Ishikawa (cell line): Measurements from ENCODE around the gene NRL.

Experiments
- CEBPB ChIP-seq: IDR thresholded peaks from 2 replicates; pipeline ENCODE4 v1.6.1; 2012
- CREB1 ChIP-seq: IDR thresholded peaks from 2 replicates; pipeline ENCODE4 v1.6.1; 2012; ENCODE audit warnings: low read depth
- EGR1 ChIP-seq: IDR thresholded peaks from 2 replicates; pipeline ENCODE4 v1.6.1; 2012
- EP300 ChIP-seq: IDR thresholded peaks from 2 replicates; pipeline ENCODE4 v1.6.1; 2012; ENCODE audit warnings: borderline replicate concordance
- FOXM1 ChIP-seq: IDR thresholded peaks from 2 replicates; pipeline ENCODE4 v1.6.1; 2012; ENCODE audit warnings: low read depth, borderline replicate concordance
- NFIC ChIP-seq: IDR thresholded peaks from 2 replicates; pipeline ENCODE4 v1.6.1; 2012
- RAD21 ChIP-seq: IDR thresholded peaks from 2 replicates; pipeline ENCODE4 v1.6.1; 2012; ENCODE audit warnings: low read depth
- REST ChIP-seq: IDR thresholded peaks from 2 replicates; pipeline ENCODE4 v1.6.1; 2012; ENCODE audit warnings: low read depth, mild to moderate bottlenecking
- TAF1 ChIP-seq: IDR thresholded peaks from 2 replicates; pipeline ENCODE4 v1.6.1; 2012; ENCODE audit warnings: low read depth, mild to moderate bottlenecking
- TCF12 ChIP-seq: IDR thresholded peaks from 2 replicates; pipeline ENCODE4 v1.6.1; 2012; ENCODE audit warnings: low read depth
- TEAD4 ChIP-seq: IDR thresholded peaks from 2 replicates; pipeline ENCODE4 v1.6.1; 2012
- YY1 ChIP-seq: IDR thresholded peaks from 2 replicates; pipeline ENCODE4 v1.6.1; 2012; ENCODE audit warnings: low read depth
- ZBTB7A ChIP-seq: IDR thresholded peaks from 2 replicates; pipeline ENCODE4 v1.6.1; 2012; ENCODE audit warnings: low read depth
- TF ChIP-seq, protein P1 (sequence below): IDR thresholded peaks from 2 replicates; pipeline ENCODE4 v1.6.1; 2012
- TF ChIP-seq, protein P2 (sequence below): IDR thresholded peaks from 2 replicates; pipeline ENCODE4 v1.6.1; 2012

Gene NRL

GRCh38 chr14:24127673-24128072 is 12.9 kb upstream of the NRL start:
- TF ChIP-seq TEAD4 = no peak
- TF ChIP-seq RAD21 = no peak
- TF ChIP-seq, protein P1, sequence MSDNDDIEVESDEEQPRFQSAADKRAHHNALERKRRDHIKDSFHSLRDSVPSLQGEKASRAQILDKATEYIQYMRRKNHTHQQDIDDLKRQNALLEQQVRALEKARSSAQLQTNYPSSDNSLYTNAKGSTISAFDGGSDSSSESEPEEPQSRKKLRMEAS = no peak
- TF ChIP-seq, protein P2, sequence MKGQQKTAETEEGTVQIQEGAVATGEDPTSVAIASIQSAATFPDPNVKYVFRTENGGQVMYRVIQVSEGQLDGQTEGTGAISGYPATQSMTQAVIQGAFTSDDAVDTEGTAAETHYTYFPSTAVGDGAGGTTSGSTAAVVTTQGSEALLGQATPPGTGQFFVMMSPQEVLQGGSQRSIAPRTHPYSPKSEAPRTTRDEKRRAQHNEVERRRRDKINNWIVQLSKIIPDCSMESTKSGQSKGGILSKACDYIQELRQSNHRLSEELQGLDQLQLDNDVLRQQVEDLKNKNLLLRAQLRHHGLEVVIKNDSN = no peak
- TF ChIP-seq TAF1 = no peak
- no peak for TF ChIP-seq FOXM1
- no peak for TF ChIP-seq YY1
- TF ChIP-seq EP300 = no peak
- no peak for TF ChIP-seq ZBTB7A
- TF ChIP-seq CREB1 = no peak
- TF ChIP-seq EGR1 = no peak

DNA sequence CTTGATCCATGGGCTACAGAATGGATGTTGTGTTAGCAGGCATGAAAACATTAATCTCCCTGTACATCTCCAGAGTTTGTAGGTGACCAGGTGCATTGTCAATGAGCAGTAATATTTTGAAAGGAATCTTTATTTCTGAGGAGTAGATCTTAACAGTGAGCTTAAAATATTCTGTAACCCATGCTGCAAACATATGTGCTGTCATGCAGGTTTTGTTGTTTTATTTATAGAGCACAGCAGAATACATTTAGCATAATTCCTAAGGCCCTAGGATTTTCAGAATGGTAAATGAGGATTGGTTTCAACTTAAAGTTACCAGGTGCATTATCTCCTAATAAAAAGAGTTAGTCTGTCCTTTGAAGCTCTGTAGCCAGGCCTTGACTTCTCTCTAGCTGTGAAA is 12.2 kb upstream of the NRL start:
- TF ChIP-seq REST (no peak), EGR1 (no peak), RAD21 (no peak), YY1 (no peak), EP300 (no peak), TCF12 (no peak), NFIC (no peak), TEAD4 (no peak), TAF1 (no peak), CREB1 (no peak), CEBPB (no peak), ZBTB7A (no peak), FOXM1 (no peak)
- TF ChIP-seq, protein P2 = no peak
- TF ChIP-seq, protein P1 = no peak

DNA sequence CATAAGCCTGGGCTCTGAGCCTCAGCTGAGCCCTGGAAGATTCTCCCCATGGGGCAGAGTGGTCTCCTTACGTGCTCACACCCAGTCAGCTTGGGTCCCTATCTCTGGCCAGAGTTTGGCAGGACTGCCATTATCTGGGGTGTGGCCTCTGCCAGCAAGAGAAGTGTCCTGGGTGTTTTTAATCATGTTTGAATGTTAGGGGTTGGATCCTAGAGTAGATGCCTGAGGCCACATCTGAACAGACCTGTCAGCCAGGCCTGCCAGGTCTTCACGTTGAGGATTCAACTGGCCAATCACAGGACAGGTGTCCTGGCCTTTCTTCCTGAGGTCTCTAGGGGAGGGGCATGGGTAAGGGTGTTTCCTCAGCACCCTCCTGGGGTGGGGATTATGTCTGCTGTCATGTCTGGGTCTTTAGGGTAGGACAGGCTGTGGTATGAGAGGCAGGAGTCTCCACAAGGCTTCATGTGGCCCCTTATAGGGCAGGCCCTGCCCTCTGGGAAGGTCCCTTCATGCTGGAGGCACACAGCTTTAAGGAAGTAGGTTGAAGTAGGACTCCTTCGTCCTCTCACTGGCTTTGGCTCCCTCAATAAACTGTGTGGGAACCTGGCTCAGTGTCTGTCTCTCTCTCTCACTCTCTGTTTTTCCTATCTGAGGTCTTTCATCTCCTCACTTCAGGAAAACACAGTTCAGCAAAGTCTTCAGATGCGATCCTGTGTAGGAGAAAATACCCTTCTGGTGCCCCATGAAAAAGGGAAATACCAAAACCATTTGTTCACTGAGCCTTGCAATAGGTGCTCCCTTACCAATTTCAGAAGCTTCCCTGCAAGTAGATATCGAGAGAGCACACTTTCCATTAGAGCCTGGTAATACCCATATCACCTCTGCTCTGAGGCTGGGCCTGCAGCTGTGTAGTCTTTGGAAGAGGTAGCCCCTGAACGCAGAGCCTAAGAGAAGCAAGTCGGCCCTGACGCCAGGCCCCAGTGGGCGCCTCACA is 9.0 kb upstream of the NRL start:
- no peak for TF ChIP-seq YY1
- no peak for TF ChIP-seq TCF12
- no peak for TF ChIP-seq TEAD4
- TF ChIP-seq FOXM1 = no peak
- TF ChIP-seq RAD21 = no peak
- TF ChIP-seq CEBPB = no peak
- TF ChIP-seq, protein P1 = no peak
- no peak for TF ChIP-seq NFIC
- TF ChIP-seq ZBTB7A = no peak
- TF ChIP-seq EP300 = no peak
- no peak for TF ChIP-seq CREB1
- TF ChIP-seq TAF1 = no peak
- no peak for TF ChIP-seq EGR1
- TF ChIP-seq REST = no peak
- TF ChIP-seq, protein P2 = no peak

DNA sequence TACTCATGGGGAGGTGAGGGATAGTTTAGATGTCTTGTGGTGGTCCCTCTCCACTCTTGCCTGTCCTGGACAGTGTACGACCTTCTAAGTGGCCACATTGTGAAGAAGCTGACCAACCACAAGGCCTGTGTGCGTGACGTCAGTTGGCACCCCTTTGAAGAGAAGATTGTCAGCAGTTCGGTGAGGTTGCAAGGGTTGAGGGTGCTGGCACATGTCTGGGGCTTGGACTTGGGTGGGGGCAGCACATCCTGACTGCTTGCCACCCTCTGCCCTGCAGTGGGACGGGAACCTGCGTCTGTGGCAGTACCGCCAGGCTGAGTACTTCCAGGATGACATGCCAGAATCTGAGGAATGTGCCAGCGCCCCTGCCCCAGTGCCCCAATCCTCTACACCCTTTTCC is 8.1 kb upstream of the NRL start:
- TF ChIP-seq, protein P2 = no peak
- TF ChIP-seq EGR1 (no peak), RAD21 (no peak)
